NCI-H226 (cell line): ENCODE measurements around the gene HSPB9.

Experiments used
- DNase-seq: peaks from one replicate; pipeline ENCODE4 v3.0.0-alpha.2; 2015

HSPB9 gene

GRCh38 chr17:42146911-42147607, 24.5 kb downstream of the HSPB9 start:
- no peak for DNase-seq

GRCh38 chr17:42153919-42154742, 31.5 kb downstream of the HSPB9 start:
- DNase-seq, result no peak

DNA sequence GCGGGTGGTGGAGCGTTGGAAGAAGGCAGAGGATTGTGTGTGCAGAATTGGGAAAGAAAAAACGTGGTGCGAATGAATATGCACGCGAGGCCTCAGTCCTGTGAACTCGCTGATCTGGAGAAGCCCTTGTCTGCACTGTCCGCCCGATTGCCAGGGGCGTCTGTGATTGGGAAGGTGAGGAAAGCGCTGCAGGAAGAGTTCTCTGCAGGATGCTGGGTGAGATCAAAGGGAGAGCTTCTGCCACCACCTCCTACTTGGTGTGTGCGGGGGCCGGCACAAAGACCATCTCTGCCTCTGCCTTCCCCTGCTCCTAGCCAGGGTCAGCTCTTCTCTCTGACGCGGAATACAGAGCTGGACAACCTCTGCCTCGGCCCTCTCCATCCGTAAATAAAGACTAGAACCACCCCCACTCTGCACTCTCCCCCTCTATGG, 33.0 kb downstream of the HSPB9 start:
- DNase-seq, result no peak

DNA sequence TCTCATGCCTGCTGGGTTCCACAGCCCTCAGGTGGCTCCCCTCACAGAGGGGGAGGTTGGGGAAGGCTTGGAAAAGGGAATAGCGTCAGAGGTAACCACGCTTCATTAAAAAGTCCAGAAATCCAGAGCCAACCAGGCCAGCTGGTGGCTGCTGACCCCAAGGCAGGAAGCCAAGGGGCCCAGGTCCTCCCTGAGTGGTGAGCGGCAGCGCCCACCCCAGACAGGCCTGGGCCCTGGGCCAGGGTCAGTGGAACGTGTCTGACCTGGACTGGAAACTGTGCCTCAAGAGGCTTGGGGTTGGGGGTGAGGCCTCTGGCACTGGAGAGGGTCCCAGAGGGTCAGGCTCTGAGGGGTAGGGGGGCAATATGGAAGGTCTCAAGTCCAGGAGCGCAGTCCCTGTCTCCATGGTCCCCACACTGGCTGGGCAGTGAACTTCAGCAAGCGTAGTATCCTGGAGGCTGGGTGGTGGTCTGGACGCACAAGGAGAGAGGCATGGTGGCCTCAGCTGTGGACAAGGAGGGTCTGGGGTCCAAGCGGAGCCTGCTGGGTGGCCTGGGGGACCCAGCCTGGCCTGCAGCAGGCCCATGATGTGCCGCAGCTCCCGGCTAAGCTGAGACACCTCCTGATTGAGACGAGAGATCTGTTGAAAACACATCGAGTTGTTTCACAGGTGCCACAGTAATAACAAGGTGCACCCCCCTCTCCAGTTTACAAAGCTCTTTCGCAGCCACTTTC, 37.4 kb downstream of the HSPB9 start:
- no peak for DNase-seq

DNA sequence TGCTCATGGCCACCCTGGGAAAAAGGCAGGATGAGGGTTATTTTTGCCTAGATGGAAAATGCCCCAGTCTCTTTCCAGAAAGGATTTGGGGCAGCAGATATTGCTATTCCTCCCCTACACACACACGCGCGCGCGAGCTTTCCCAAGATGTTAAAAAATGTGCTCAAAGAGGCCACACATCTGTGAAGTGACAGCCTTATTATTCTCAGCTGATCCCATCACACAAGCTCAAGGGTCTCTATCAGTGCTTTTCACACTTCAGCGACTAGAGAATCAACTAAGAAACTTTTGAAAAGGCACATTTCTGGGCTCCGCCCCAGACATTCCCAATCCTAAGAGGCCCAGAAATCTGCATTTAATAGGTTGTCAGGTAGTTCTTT, 37.9 kb downstream of the HSPB9 start:
- no peak for DNase-seq

DNA sequence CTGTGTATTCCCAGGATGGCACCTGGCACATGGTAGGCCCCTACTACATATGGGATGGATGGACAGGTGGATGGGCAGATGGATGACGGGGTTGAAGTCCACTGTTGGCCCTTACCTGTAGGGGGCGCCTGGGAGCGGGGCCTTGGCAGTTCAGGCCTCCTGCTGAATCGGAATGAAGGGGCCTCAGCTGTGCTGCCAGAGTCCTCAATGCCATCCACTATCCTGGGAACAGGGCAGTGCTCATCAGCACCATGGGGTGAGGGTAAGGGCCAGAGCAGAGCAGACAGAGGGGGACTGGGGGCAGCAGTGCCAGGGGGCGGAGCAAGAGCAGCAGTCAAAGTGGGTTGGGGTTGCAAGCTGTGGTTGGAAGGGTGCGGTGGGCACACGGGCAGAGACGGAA, 40.5 kb downstream of the HSPB9 start:
- DNase-seq, result no peak

- no peak for DNase-seq
These were observed 41.2 kb downstream of the HSPB9 start for GRCh38 chr17:42163696-42164407.

DNA sequence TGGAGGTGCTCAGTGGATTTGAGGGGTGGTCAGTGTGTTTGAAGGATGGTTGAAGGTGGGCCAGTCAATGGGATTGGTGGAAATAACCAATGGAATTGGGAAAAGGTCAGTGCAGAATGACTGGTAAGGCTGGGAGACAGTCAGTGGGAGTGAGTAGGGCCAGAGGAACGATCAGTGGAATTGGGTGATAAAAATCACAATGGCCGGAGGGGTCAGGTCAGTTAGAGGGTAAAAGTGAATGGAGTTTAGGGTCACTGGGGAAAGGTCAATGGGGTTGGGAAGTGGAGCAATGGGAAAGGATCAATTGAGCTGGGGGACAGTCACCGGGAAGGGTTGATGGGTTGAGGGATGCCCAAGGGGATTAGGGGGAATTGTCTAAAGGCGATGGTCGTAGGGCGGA, 43.1 kb downstream of the HSPB9 start:
- DNase-seq, result no peak

GRCh38 chr17:42166196-42166763, 43.7 kb downstream of the HSPB9 start:
- DNase-seq, result no peak

DNA sequence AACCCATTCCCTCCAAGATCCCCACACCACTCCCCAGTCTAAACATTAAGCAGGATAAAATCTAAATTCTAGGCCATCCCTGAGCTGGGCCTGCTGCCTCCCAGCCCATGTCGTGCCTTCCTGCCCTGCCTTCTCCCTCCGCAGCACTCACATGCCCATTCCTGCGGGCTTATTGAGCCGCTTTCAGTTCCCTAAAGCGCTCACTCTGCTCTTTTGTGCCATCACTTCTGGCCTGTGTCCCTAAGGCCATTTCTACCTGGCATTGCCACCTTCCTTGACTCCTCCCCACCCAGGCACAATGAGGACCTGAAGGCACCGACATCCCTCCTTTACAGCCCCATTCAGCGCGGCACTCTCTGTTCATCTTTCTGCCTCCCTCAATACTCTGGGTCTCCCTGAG, 45.2 kb downstream of the HSPB9 start:
- no peak for DNase-seq

GRCh38 chr17:42169351-42169750, 46.7 kb downstream of the HSPB9 start:
- DNase-seq, result no peak

DNA sequence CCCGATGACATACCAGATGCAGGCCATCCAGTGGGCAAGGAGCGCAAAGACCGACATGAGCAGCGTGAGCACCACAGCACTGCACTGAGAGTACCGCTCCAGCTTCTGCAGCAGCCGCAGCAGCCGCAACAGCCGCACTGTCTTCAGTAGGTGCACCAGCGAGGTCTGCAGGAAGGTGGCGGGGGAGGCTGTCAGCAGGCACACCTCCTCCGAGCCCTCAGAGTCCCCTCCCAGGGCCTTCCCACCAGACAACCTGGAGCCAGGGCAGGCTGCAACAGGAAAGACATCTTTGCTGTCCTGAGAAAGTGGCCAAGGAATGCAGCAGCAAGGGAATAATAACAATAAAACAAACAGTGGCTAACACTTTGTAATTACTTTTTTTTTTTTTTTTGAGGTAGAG, 49.2 kb downstream of the HSPB9 start:
- DNase-seq, result no peak
